Gastroesophageal sphincter (tissue), 3 donors: Measurements from ENCODE around the gene EIF4E3.

ENCODE experiments used
- CTCF ChIP-seq, 4 experiments: fragments of 200-600 bp in 2 of 4; fragments of 450-650 bp in 2 of 4; sonication (generic) in 1 of 4; IDR thresholded peaks; one replicate each; pipeline ENCODE4 v1.5.1; 2017 to 2019; ENCODE audit warnings: antibody characterized with exemption in 4 of 4, mild to moderate bottlenecking in 2 of 4, moderate library complexity in 2 of 4
- EP300 ChIP-seq: sonication (generic); formaldehyde crosslinking; IDR thresholded peaks from one replicate; pipeline ENCODE4 v1.6.1; 2017; ENCODE audit warnings: antibody characterized with exemption, mild to moderate bottlenecking
- POLR2A ChIP-seq, 2 donors: fragments of 450-650 bp; IDR thresholded peaks; one replicate each; pipeline ENCODE4 v1.6.1; 2017; ENCODE audit warnings: antibody characterized with exemption in 2 of 2, mild to moderate bottlenecking in 2 of 2, moderate library complexity in 1 of 2
- POLR2AphosphoS5 ChIP-seq: sonication (generic); formaldehyde crosslinking; IDR thresholded peaks from one replicate; pipeline ENCODE4 v1.6.1; 2017; ENCODE audit warnings: antibody characterized with exemption

DNA sequence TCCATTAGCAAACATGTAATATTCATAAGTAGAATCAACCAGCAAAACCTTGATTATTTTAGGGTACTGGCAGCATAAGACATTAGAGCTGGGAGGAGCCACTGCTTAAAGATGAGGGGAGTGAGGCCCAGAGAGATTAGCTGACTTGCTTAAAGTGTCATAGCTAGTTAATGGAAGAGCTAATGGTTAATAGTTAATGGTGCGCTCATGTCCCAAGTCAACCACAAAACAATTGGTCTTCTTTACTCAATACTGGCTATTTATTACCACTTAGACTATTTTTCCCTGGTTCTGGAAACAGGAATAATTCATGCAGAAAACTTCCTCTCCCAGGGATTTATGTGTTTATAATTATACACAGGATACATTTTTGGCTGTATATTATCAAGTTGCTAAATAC is 33.1 kb downstream of the EIF4E3 start:
- TF ChIP-seq EP300 (no peak), CTCF (IDR thresholded peaks at IDR 0.05) (no peak), POLR2AphosphoS5 (no peak), POLR2A (IDR thresholded peaks at IDR 0.05) (no peak)
